ENCODE data around the gene FGFBP2.

The FGFBP2 gene, protein sequence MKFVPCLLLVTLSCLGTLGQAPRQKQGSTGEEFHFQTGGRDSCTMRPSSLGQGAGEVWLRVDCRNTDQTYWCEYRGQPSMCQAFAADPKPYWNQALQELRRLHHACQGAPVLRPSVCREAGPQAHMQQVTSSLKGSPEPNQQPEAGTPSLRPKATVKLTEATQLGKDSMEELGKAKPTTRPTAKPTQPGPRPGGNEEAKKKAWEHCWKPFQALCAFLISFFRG

DNA sequence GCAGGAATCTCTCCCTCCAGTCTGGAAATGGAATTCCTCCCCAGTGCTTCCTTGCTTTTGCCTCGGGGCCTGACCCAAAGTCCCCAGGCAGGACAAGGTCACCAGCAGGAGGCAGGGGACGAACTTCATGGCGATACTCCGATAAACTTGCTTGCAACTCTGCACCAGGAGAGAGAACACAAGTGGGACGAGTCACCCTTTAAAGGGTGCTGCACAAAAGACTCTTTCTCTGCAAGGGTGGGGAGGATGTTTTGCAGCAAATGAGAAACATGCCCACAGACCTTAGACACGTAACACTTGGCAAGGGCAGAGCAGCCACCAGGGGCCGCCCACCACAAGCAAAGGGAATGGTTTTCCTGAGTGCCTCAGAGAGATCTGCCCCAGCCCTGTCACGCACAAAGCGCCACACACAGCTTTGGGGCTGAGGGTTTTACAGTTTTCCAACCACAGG, at the start of gene FGFBP2:
Gene FGFBP2 (minus strand): TSS at position 175 of the 451 bp plus-strand sequence. CDS start 46 bp downstream, at position 129.
- Histone ChIP-seq H3K79me2 (ENCODE audit: control insufficient read depth, low read length) (no peaks in the 10 kb centered on the region), H3K4me3 (ENCODE audit: low read length) (no peak within 1 kb of the TSS), H4K20me1 (ENCODE audit: control insufficient read depth, insufficient read depth, low read depth, low read length) (no peaks in the 10 kb centered on the region), H3K4me1 (ENCODE audit: control insufficient read depth, low read length) (no peaks in the 10 kb centered on the region), H3K36me3 (ENCODE audit: control insufficient read depth, low read length) (no peaks in the 10 kb centered on the region), H3K27me3 (ENCODE audit: control insufficient read depth, low read length) (0 out of 2 replicates have a peak, but pooled peaks cover 3% of the 10 kb centered on the region), H3K4me2 (ENCODE audit: low read length) (no peak within 1 kb of the TSS), H3K9me3 (ENCODE audit: control insufficient read depth, insufficient read depth, low read length) (no peaks in the 10 kb centered on the region), H3F3A (ENCODE audit: control insufficient read depth, insufficient read depth) (no peaks in the 10 kb centered on the region), H3K9me2 (replicated peaks; ENCODE audit: control insufficient read depth, low read length) (no peaks in the 10 kb centered on the region), H3K27ac (ENCODE audit: low read depth, low read length) (no peak within 1 kb of the TSS)
- TF ChIP-seq, protein P1, sequence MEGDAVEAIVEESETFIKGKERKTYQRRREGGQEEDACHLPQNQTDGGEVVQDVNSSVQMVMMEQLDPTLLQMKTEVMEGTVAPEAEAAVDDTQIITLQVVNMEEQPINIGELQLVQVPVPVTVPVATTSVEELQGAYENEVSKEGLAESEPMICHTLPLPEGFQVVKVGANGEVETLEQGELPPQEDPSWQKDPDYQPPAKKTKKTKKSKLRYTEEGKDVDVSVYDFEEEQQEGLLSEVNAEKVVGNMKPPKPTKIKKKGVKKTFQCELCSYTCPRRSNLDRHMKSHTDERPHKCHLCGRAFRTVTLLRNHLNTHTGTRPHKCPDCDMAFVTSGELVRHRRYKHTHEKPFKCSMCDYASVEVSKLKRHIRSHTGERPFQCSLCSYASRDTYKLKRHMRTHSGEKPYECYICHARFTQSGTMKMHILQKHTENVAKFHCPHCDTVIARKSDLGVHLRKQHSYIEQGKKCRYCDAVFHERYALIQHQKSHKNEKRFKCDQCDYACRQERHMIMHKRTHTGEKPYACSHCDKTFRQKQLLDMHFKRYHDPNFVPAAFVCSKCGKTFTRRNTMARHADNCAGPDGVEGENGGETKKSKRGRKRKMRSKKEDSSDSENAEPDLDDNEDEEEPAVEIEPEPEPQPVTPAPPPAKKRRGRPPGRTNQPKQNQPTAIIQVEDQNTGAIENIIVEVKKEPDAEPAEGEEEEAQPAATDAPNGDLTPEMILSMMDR (IDR thresholded peaks at IDR 0.05; ENCODE audit: low read depth, low read length, poor library complexity, severe bottlenecking), result peak; percentile 46
- no peak for TF ChIP-seq EZH2phosphoT487 (IDR thresholded peaks at IDR 0.05; ENCODE audit: borderline replicate concordance, low read length)

DNA sequence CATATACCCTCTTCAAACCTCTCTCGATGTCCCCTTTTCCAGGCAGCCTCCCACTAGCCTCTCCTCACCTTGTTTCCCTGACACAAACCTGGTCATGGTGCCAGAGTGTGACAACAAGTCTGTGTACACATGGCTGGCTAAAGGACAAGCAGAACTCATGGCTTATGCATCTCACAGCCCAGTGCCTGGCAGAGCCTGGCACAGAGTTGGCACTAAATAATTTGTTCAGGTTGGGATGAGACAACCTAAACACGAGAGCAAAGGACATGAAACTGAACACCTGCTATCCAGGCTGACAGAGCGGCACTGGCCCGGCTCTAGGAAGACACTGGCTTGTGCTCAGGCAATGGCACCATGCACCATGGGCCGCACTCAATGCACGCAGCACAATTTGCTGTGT, 48.2 kb upstream of the FGFBP2 start:
- Histone ChIP-seq H3K4me2 (ENCODE audit: low read length) (no peak overlapping the region), H3K79me2 (ENCODE audit: control insufficient read depth, low read length) (no peaks in the 10 kb centered on the region), H3K27ac (ENCODE audit: low read depth, low read length) (no peak overlapping the region), H3K27me3 (ENCODE audit: control insufficient read depth, low read length) (peaks cover 3% of the 10 kb centered on the region; the same call in 1 of the 2 replicates), H3F3A (ENCODE audit: control insufficient read depth, insufficient read depth) (no peaks in the 10 kb centered on the region), H3K4me1 (ENCODE audit: control insufficient read depth, low read length) (no peaks in the 10 kb centered on the region), H3K36me3 (ENCODE audit: control insufficient read depth, low read length) (no peaks in the 10 kb centered on the region), H3K4me3 (ENCODE audit: low read length) (no peak overlapping the region), H3K9me2 (replicated peaks; ENCODE audit: control insufficient read depth, low read length) (no peaks in the 10 kb centered on the region), H3K9me3 (ENCODE audit: control insufficient read depth, insufficient read depth, low read length) (no peaks in the 10 kb centered on the region), H4K20me1 (ENCODE audit: control insufficient read depth, insufficient read depth, low read depth, low read length) (no peaks in the 10 kb centered on the region)
- TF ChIP-seq, protein P1 (IDR thresholded peaks at IDR 0.05; ENCODE audit: low read depth, low read length, poor library complexity, severe bottlenecking), result no peak
- no peak for TF ChIP-seq EZH2phosphoT487 (IDR thresholded peaks at IDR 0.05; ENCODE audit: borderline replicate concordance, low read length)

DNA sequence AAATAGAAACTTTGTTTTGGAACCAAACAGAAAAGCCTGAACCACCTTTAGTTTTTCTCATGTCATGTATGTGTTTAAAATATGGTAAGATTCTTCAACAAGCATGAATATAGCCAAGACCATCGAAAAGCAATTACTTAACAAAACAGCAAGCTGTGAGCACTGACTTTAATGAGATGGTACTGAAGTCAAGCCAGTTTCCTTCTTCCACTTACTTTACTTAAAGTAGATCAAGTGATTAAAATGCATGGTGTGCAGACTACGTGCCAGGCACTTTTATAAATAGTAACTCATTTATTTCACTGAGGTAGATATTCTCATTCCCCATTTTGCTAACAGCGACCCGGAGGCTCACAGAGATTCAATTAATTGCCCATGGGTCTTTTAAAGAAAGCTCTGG, 46.2 kb upstream of the FGFBP2 start:
- H3K27ac ChIP-seq (ENCODE audit: low read depth, low read length), result no peak overlapping the region
- H4K20me1 ChIP-seq (ENCODE audit: control insufficient read depth, insufficient read depth, low read depth, low read length), result no peaks in the 10 kb centered on the region
- no peaks in the 10 kb centered on the region for H3K4me1 ChIP-seq (ENCODE audit: control insufficient read depth, low read length)
- TF ChIP-seq, protein P1 (IDR thresholded peaks at IDR 0.05; ENCODE audit: low read depth, low read length, poor library complexity, severe bottlenecking), result no peak
- no peak for TF ChIP-seq EZH2phosphoT487 (IDR thresholded peaks at IDR 0.05; ENCODE audit: borderline replicate concordance, low read length)
- peaks cover 3% of the 10 kb centered on the region; the same call in 1 of the 2 replicates for H3K27me3 ChIP-seq (ENCODE audit: control insufficient read depth, low read length)
- no peaks in the 10 kb centered on the region for H3K9me3 ChIP-seq (ENCODE audit: control insufficient read depth, insufficient read depth, low read length)
- no peaks in the 10 kb centered on the region for H3K9me2 ChIP-seq (replicated peaks; ENCODE audit: control insufficient read depth, low read length)
- H3K36me3 ChIP-seq (ENCODE audit: control insufficient read depth, low read length), result no peaks in the 10 kb centered on the region
- H3K79me2 ChIP-seq (ENCODE audit: control insufficient read depth, low read length), result no peaks in the 10 kb centered on the region
- no peaks in the 10 kb centered on the region for H3F3A ChIP-seq (ENCODE audit: control insufficient read depth, insufficient read depth)
- no peak overlapping the region for H3K4me3 ChIP-seq (ENCODE audit: low read length)
- no peak overlapping the region for H3K4me2 ChIP-seq (ENCODE audit: low read length)

Measured in DOHH2 (cell line).